ENCODE measurements around the gene HTR5A.

DNA sequence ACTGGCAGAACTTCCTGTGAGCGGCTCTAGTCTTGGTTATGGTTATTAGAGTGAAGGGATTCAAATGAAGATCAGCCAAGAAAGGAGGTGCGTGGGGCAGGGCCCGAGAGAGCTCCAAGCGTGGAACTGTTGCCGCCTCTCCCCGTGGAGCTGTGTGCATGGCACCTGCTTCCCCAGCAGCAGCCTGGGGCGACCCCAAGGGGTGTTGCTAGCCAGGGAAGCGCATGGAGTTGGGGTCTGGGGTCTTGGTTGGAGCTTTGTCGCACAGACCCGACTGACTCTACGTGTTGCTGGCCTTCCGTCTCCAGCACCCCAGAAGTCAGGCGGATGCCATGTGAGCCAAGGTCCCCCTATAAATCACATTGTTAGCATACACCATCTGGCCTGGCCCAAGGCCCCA, 61.0 kb downstream of the HTR5A start:
- no peak for TF ChIP-seq ESRRG (CRISPR knock-in tag; IDR thresholded peaks at IDR 0.05)
- no peak for TF ChIP-seq ZFP3 (CRISPR knock-in tag; IDR thresholded peaks at IDR 0.05)
- TF ChIP-seq ZFP30 (CRISPR knock-in tag; IDR thresholded peaks at IDR 0.05): no peak
- TF ChIP-seq TCF4 (CRISPR knock-in tag; IDR thresholded peaks at IDR 0.05; ENCODE audit: borderline replicate concordance): no peak
- TF ChIP-seq, protein P1, sequence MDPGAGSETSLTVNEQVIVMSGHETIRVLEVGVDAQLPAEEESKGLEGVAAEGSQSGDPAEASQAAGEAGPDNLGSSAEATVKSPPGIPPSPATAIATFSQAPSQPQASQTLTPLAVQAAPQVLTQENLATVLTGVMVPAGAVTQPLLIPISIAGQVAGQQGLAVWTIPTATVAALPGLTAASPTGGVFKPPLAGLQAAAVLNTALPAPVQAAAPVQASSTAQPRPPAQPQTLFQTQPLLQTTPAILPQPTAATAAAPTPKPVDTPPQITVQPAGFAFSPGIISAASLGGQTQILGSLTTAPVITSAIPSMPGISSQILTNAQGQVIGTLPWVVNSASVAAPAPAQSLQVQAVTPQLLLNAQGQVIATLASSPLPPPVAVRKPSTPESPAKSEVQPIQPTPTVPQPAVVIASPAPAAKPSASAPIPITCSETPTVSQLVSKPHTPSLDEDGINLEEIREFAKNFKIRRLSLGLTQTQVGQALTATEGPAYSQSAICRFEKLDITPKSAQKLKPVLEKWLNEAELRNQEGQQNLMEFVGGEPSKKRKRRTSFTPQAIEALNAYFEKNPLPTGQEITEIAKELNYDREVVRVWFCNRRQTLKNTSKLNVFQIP (CRISPR knock-in tag; IDR thresholded peaks at IDR 0.05; ENCODE audit: borderline replicate concordance, low read depth): no peak
- no peak for TF ChIP-seq ARNTL (CRISPR knock-in tag; IDR thresholded peaks at IDR 0.05; ENCODE audit: borderline replicate concordance, low read depth)
- TF ChIP-seq SNAI2 (CRISPR knock-in tag; IDR thresholded peaks at IDR 0.05): no peak
- TF ChIP-seq, protein P2, sequence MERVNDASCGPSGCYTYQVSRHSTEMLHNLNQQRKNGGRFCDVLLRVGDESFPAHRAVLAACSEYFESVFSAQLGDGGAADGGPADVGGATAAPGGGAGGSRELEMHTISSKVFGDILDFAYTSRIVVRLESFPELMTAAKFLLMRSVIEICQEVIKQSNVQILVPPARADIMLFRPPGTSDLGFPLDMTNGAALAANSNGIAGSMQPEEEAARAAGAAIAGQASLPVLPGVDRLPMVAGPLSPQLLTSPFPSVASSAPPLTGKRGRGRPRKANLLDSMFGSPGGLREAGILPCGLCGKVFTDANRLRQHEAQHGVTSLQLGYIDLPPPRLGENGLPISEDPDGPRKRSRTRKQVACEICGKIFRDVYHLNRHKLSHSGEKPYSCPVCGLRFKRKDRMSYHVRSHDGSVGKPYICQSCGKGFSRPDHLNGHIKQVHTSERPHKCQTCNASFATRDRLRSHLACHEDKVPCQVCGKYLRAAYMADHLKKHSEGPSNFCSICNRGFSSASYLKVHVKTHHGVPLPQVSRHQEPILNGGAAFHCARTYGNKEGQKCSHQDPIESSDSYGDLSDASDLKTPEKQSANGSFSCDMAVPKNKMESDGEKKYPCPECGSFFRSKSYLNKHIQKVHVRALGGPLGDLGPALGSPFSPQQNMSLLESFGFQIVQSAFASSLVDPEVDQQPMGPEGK (CRISPR knock-in tag; IDR thresholded peaks at IDR 0.05; ENCODE audit: borderline replicate concordance): no peak
- no peak for TF ChIP-seq ISL1 (CRISPR knock-in tag; IDR thresholded peaks at IDR 0.05)
- TF ChIP-seq ZC3H10 (CRISPR knock-in tag; IDR thresholded peaks at IDR 0.05): no peak
- TF ChIP-seq, protein P3, sequence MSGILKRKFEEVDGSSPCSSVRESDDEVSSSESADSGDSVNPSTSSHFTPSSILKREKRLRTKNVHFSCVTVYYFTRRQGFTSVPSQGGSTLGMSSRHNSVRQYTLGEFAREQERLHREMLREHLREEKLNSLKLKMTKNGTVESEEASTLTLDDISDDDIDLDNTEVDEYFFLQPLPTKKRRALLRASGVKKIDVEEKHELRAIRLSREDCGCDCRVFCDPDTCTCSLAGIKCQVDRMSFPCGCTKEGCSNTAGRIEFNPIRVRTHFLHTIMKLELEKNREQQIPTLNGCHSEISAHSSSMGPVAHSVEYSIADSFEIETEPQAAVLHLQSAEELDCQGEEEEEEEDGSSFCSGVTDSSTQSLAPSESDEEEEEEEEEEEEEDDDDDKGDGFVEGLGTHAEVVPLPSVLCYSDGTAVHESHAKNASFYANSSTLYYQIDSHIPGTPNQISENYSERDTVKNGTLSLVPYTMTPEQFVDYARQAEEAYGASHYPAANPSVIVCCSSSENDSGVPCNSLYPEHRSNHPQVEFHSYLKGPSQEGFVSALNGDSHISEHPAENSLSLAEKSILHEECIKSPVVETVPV (CRISPR knock-in tag; IDR thresholded peaks at IDR 0.05): no peak
- no peak for TF ChIP-seq CSDC2 (CRISPR knock-in tag; IDR thresholded peaks at IDR 0.05)
- no peak for TF ChIP-seq PPARA (CRISPR knock-in tag; IDR thresholded peaks at IDR 0.05; ENCODE audit: borderline replicate concordance)
- TF ChIP-seq, protein P4, sequence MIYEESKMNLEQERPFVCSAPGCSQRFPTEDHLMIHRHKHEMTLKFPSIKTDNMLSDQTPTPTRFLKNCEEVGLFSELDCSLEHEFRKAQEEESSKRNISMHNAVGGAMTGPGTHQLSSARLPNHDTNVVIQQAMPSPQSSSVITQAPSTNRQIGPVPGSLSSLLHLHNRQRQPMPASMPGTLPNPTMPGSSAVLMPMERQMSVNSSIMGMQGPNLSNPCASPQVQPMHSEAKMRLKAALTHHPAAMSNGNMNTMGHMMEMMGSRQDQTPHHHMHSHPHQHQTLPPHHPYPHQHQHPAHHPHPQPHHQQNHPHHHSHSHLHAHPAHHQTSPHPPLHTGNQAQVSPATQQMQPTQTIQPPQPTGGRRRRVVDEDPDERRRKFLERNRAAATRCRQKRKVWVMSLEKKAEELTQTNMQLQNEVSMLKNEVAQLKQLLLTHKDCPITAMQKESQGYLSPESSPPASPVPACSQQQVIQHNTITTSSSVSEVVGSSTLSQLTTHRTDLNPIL (CRISPR knock-in tag; IDR thresholded peaks at IDR 0.05; ENCODE audit: low read depth): no peak

All from SK-N-SH treated with all-trans-retinoic acid at 6 μM for 48 hours (cell line).